ENCODE data around the gene DMKN.

DMKN gene

DNA sequence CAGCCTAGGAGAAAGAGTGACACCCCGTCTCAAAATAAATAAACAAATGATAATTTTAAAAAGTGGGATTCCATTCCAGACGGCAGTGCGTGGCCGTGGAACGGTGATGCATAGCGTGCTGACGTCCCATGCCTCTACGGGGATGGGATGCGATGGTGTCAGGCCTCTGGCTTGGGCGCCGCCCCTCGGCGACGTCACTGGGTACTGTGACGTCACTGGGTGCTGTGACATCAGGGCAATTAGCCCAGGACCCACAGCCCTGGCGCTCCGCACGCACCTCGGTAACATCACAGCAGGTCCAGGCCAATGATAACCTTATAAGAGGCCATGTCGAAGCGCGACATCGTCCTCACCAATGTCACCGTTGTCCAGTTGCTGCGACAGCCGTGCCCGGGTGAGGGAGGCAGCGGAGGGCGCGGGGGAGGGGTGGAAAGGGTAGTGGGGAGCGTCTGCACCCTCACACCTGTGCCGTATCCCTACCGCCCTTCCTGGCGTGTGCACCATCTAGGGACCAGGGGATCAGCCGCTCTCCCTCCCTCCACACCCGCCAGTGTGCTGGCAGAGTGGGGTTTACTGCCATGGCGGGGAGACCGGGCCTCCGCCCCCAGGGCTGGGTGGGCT lies 19.9 kb upstream of the DMKN start, which contains the start of gene GAPDHS:
Gene GAPDHS (plus strand): TSS at position 256 of the 621 bp plus-strand sequence. CDS start 72 bp downstream, at position 328.
- no peak for TF ChIP-seq CTCF (IDR thresholded peaks at IDR 0.05; ENCODE audit: low read depth, low read length, missing control alignments)
- no peak within 1 kb of the TSS for H3K4me3 ChIP-seq (replicated peaks; ENCODE audit: low read depth, low read length)
- no peak for DNase-seq (ENCODE audit: extremely low read depth, low read depth)

GRCh38 chr19:35531291-35531690 lies 17.8 kb upstream of the DMKN start:
- TF ChIP-seq CTCF (IDR thresholded peaks at IDR 0.05; ENCODE audit: low read depth, low read length, missing control alignments), result no peak
- no peak for DNase-seq (ENCODE audit: extremely low read depth, low read depth)

GRCh38 chr19:35529241-35530218 lies 16.1 kb upstream of the DMKN start:
- H3K4me3 ChIP-seq (replicated peaks; ENCODE audit: low read depth, low read length), result no peak overlapping the region
- DNase-seq (ENCODE audit: extremely low read depth, low read depth), result no peak
- no peak for TF ChIP-seq CTCF (IDR thresholded peaks at IDR 0.05; ENCODE audit: low read depth, low read length, missing control alignments)

More at GRCh38 chr19:35531291-35531690, 17.8 kb upstream of the DMKN start:
- no peak overlapping the region for H3K4me3 ChIP-seq (replicated peaks; ENCODE audit: low read depth, low read length)

DNA sequence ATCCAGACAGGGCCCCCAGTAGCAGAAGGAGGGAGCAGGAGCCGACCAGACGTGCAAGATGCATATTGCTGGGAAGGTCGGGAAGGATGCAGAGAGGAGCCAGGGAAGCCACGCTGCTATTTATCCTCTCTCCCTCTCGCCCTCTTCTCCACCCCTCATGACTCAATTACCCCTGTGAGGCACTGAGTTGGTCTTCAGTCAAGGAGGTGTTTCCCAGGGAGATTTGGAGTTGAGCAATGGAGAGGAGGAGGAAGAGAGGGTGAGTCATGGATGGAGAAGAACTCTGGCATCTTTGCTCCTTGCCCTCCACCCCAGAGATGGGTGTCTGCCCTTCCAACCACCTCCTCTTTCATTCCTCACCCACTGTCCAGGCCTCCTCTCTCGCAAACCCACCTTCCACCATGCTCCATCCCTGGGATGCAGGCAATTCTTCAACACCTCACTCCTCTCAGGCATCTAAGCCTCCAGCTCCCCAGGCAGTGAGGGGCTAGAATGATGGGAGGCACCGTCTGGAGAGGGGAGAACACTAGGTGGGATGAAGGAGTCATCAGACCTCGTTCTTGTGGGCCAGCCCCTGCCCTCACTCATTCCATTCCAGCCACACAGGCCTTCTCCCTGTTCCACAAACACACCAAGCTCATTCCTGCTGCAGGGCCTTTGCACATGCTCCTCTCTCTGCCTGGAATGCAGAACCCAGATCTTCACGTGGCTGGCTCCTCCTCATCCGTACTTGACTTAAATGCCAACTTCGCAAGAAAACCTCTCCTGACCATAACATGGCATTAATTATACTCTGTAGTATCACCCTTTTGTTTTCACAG lies 15.0 kb upstream of the DMKN start, which contains the start of gene SBSN:
Gene SBSN (minus strand): TSS at position 94 of the 821 bp plus-strand sequence. CDS start 30 bp downstream, at position 64.
- DNase-seq (ENCODE audit: extremely low read depth, low read depth), result no peak
- no peak for TF ChIP-seq CTCF (IDR thresholded peaks at IDR 0.05; ENCODE audit: low read depth, low read length, missing control alignments)
- no peak within 1 kb of the TSS for H3K4me3 ChIP-seq (replicated peaks; ENCODE audit: low read depth, low read length)

DNA sequence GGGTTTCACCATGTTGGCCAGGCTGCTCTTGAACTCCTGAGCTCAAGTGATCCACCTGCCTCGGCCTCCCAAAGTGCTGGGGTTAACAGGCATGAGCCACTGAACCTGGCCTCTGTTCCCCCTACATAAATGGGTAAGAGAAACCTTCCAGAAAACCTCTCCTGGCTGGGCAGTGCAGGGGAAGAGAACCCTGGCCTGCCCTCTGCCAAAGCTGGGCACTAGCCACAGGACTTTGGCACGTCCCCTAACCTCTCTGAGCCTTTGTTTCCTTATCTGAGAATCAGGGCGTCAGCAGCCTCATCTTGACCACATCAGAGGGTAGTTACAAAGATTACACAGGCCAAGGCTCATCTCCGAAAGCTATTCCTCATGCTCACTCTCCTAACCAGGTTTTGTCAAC lies 12.4 kb upstream of the DMKN start:
- H3K4me3 ChIP-seq (replicated peaks; ENCODE audit: low read depth, low read length), result no peak overlapping the region
- TF ChIP-seq CTCF (IDR thresholded peaks at IDR 0.05; ENCODE audit: low read depth, low read length, missing control alignments), result no peak
- DNase-seq (ENCODE audit: extremely low read depth, low read depth), result no peak

DNA sequence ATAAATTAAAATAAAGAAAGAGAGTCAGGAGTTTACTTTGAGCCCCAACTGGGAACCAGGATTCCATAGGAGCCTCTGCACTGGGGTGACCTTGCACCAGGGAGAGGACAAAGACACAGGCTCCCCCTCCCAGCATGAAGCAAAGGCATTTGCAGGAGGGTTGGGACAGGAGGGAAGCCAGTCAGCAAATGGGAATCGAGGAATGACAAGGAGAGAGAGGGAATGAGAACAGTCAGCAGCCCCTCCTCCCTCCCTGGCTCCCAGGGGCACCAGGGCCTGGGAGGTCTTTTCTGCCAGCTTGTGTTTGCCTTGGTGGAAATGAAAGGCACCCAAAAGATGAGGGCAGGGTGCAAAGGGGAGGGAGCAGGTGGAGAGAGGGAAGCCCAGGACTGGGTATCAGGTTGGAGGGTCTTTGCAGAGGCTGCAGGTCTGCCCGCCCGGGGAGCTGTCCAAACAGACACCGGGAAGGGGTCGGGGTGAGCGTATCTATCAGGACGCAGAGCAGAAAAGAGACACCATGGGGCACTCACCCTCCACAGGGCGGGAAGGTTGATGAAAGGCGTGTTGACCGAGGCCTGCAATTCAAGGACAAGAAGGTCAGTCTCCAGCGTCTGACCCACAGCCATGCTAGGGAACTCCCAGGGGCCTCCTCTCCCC lies 10.9 kb upstream of the DMKN start:
- DNase-seq (ENCODE audit: extremely low read depth, low read depth), result no peak
- H3K4me3 ChIP-seq (replicated peaks; ENCODE audit: low read depth, low read length), result no peak overlapping the region
- no peak for TF ChIP-seq CTCF (IDR thresholded peaks at IDR 0.05; ENCODE audit: low read depth, low read length, missing control alignments)

Measured in HFF-Myc (cell line).